GM23338 (cell line): ENCODE results near the gene NRG3. TPM values are rescaled to one million over a fixed set of nuclear protein-coding genes. Genes with fewer than 3 reads are reported as not detected.

Experiments used
- ATAC-seq: fragments of 200-7000 bp; cut with Tn5 transposase; 3 replicates; pipeline ENCODE4 v1.9.1; 2020
- DNase-seq: peaks from one replicate; pipeline ENCODE4 v3.0.0-alpha.2; 2015; ENCODE audit warnings: low spot score
- H2AFZ ChIP-seq: fragments of 200-600 bp; sonication (generic); 2 replicates; pipeline ENCODE4 v1.8.0; 2016; ENCODE audit warnings: antibody characterized with exemption, mild to moderate bottlenecking, moderate library complexity
- H3F3A ChIP-seq: fragments of 200-600 bp; sonication (generic); replicated peaks from 2 replicates; pipeline ENCODE4 v1.8.0; 2017; ENCODE audit warnings: antibody characterized with exemption, mixed run types, low read depth
- H3K27ac ChIP-seq: fragments of 200-600 bp; sonication (generic); 2 replicates; pipeline ENCODE4 v1.6.1; 2016; ENCODE audit warnings: low read depth
- H3K27me3 ChIP-seq: fragments of 200-600 bp; sonication (generic); 2 replicates; pipeline ENCODE4 v1.8.0; 2016; ENCODE audit warnings: mild to moderate bottlenecking, mixed run types, moderate library complexity; ENCODE audit not compliant: insufficient read depth
- H3K36me3 ChIP-seq: fragments of 200-600 bp; sonication (generic); 2 replicates; pipeline ENCODE4 v1.8.0; 2016; ENCODE audit warnings: mild to moderate bottlenecking; ENCODE audit not compliant: insufficient read depth
- H3K4me1 ChIP-seq: fragments of 200-600 bp; sonication (generic); 2 replicates; pipeline ENCODE4 v1.8.0; 2016; ENCODE audit warnings: mild to moderate bottlenecking, moderate library complexity; ENCODE audit not compliant: insufficient read depth
- H3K4me2 ChIP-seq: fragments of 200-600 bp; sonication (generic); 2 replicates; pipeline ENCODE4 v1.7.1; 2017; ENCODE audit warnings: mixed run types
- H3K4me3 ChIP-seq: fragments of 200-600 bp; sonication (generic); 2 replicates; pipeline ENCODE4 v1.6.1; 2016; ENCODE audit warnings: mixed run types
- H3K79me2 ChIP-seq: fragments of 200-600 bp; sonication (generic); replicated peaks from 2 replicates; pipeline ENCODE4 v1.8.0; 2017; ENCODE audit warnings: mild to moderate bottlenecking; ENCODE audit not compliant: insufficient read depth
- H3K9me2 ChIP-seq: fragments of 200-600 bp; sonication (generic); 2 replicates; pipeline ENCODE4 v1.8.0; 2017; ENCODE audit not compliant: insufficient read depth
- H4K20me1 ChIP-seq: fragments of 200-600 bp; sonication (generic); replicated peaks from 2 replicates; pipeline ENCODE4 v1.8.0; 2017; ENCODE audit warnings: mild to moderate bottlenecking; ENCODE audit not compliant: insufficient read depth
- H3K27ac Mint-ChIP-seq: 2 replicates; pipeline ENCODE4 v1.8.0; 2020; ENCODE audit warnings: inconsistent platforms, mild to moderate bottlenecking, moderate library complexity, mixed read lengths
- H3K27me3 Mint-ChIP-seq: 3 replicates; pipeline ENCODE4 v1.8.0; 2022; ENCODE audit warnings: low read depth, mild to moderate bottlenecking, moderate library complexity, mixed read lengths, inconsistent platforms; ENCODE audit not compliant: insufficient read depth, poor library complexity
- H3K36me3 Mint-ChIP-seq: 3 replicates; pipeline ENCODE4 v1.8.0; 2021; ENCODE audit warnings: low read depth, mild to moderate bottlenecking, inconsistent platforms, moderate library complexity, mixed read lengths
- H3K4me1 Mint-ChIP-seq: 3 replicates; pipeline ENCODE4 v1.8.0; 2020; ENCODE audit warnings: mild to moderate bottlenecking, inconsistent platforms, mixed read lengths
- H3K4me3 Mint-ChIP-seq: 3 replicates; pipeline ENCODE4 v1.8.0; 2021; ENCODE audit warnings: moderate library complexity, mild to moderate bottlenecking, inconsistent platforms, mixed read lengths
- H3K9me3 Mint-ChIP-seq: 3 replicates; pipeline ENCODE4 v1.8.0; 2020; ENCODE audit warnings: moderate library complexity, mild to moderate bottlenecking, inconsistent platforms, mixed read lengths
- CREB1 ChIP-seq: fragments of 250-450 bp; sonication (Bioruptor Pico); IDR thresholded peaks from 2 replicates; pipeline ENCODE4 v1.5.0; 2020; ENCODE audit warnings: low read depth, mild to moderate bottlenecking, moderate library complexity
- CTCF ChIP-seq, 2 experiments: fragments of 200-600 bp in 1 of 2; sonication (generic) in 1 of 2; conservative IDR thresholded peaks; 2 replicates each; pipeline versions ENCODE4 v1.5.1 to v1.6.1; 2016 to 2017; ENCODE audit warnings: antibody characterized with exemption in 2 of 2, low read depth in 2 of 2, mild to moderate bottlenecking in 2 of 2, moderate library complexity in 1 of 2
- ETS1 ChIP-seq: IDR thresholded peaks from 2 replicates; pipeline ENCODE4 v1.6.1; 2016; ENCODE audit warnings: antibody characterized with exemption
- EZH2 ChIP-seq: fragments of 200-600 bp; sonication (generic); IDR thresholded peaks from one replicate; pipeline ENCODE4 v1.8.0; 2017; ENCODE audit warnings: antibody characterized with exemption, mild to moderate bottlenecking, low read depth; ENCODE audit not compliant: unreplicated experiment
- EZH2phosphoT487 ChIP-seq: fragments of 200-600 bp; sonication (generic); IDR thresholded peaks from one replicate; pipeline ENCODE4 v1.8.1; 2018; ENCODE audit warnings: antibody characterized with exemption; ENCODE audit not compliant: unreplicated experiment
- JUNB ChIP-seq: IDR thresholded peaks from one replicate; pipeline ENCODE4 v1.6.1; 2016; ENCODE audit warnings: antibody characterized with exemption; ENCODE audit not compliant: unreplicated experiment
- NANOG ChIP-seq: IDR thresholded peaks from 2 replicates; pipeline ENCODE4 v1.6.1; 2016; ENCODE audit warnings: antibody characterized with exemption, borderline replicate concordance
- POLR2AphosphoS5 ChIP-seq: IDR thresholded peaks from 2 replicates; pipeline ENCODE4 v1.6.1; 2016; ENCODE audit warnings: antibody characterized with exemption, low read depth
- REST ChIP-seq: IDR thresholded peaks from one replicate; pipeline ENCODE4 v1.6.1; 2018; ENCODE audit warnings: antibody characterized with exemption; ENCODE audit not compliant: unreplicated experiment
- STAT1 ChIP-seq: IDR thresholded peaks from one replicate; pipeline ENCODE4 v1.6.1; 2016; ENCODE audit warnings: antibody characterized with exemption; ENCODE audit not compliant: unreplicated experiment
- ZNF114 ChIP-seq: fragments of 250-450 bp; sonication (Bioruptor Pico); IDR thresholded peaks from 2 replicates; pipeline ENCODE4 v1.5.0; 2020; ENCODE audit warnings: mild to moderate bottlenecking, moderate library complexity
- ZNF331 ChIP-seq: fragments of 250-450 bp; sonication (Bioruptor Pico); IDR thresholded peaks from 2 replicates; pipeline ENCODE4 v1.5.0; 2020; ENCODE audit warnings: low read depth, mild to moderate bottlenecking, moderate library complexity
- ZNF462 ChIP-seq: fragments of 250-450 bp; sonication (Bioruptor Pico); IDR thresholded peaks from 2 replicates; pipeline ENCODE4 v1.5.0; 2020; ENCODE audit warnings: mild to moderate bottlenecking, moderate library complexity
- polyA plus RNA-seq: library from polyadenylated mRNA; unstranded; fragments of >200 nt; fragmentation: Nextera tagmentation; extraction: Ambion mirVana; gene quantifications from 2 replicates; pipeline ENCODE4 v1.2.1, GENCODE V29; 2016
- total RNA-seq: library from RNA; depleted of rRNA; stranded (reverse); fragments of >200 nt; shearing (Covaris generic); gene quantifications from 2 replicates; pipeline ENCODE4 v1.2.3, GENCODE V29; 2014

The NRG3 gene
- total and polyA plus RNA-seq, 2 experiments from 2014 or later: 1.9 to 3.9 TPM

- ATAC-seq: no peak
- no peak for DNase-seq
- peaks cover 2% of the 10 kb centered on the region; the same call in 2 of the 3 replicates for H3K36me3 Mint-ChIP-seq
- Histone ChIP-seq H3K27ac (no peak overlapping the region), H3F3A (no peaks in the 10 kb centered on the region), H3K9me2 (no peaks in the 10 kb centered on the region), H3K79me2 (no peaks in the 10 kb centered on the region), H3K4me1 (no peaks in the 10 kb centered on the region), H2AFZ (no peak overlapping the region), H3K4me2 (no peak overlapping the region), H4K20me1 (no peaks in the 10 kb centered on the region), H3K4me3 (no peak overlapping the region), H3K36me3 (no peaks in the 10 kb centered on the region), H3K27me3 (no peaks in the 10 kb centered on the region)
- H3K9me3 Mint-ChIP-seq: peaks cover 6% of the 10 kb centered on the region; the same call in 2 of the 3 replicates
- TF ChIP-seq POLR2AphosphoS5: no peak
- no peak for TF ChIP-seq NANOG
- no peak for TF ChIP-seq ZNF331
- no peak for TF ChIP-seq EZH2phosphoT487
- TF ChIP-seq REST: no peak
- no peak for TF ChIP-seq ETS1
- no peak for TF ChIP-seq JUNB
- TF ChIP-seq CTCF (conservative IDR thresholded peaks at IDR 0.05; ENCODE audit: low read depth in 2 of 2): no peak
- TF ChIP-seq CREB1 (CRISPR knock-in tag): no peak
- no peak for TF ChIP-seq ZNF114
- no peak for TF ChIP-seq ZNF462
- no peak for TF ChIP-seq STAT1
- no peak for TF ChIP-seq EZH2
- H3K27ac Mint-ChIP-seq: no peak overlapping the region
- no peak overlapping the region for H3K4me3 Mint-ChIP-seq
- H3K4me1 Mint-ChIP-seq: peaks cover 4% of the 10 kb centered on the region; the same call in 2 of the 3 replicates
- peaks cover 7% of the 10 kb centered on the region for H3K27me3 Mint-ChIP-seq
Observed at GRCh38 chr10:82680608-82681007, 805.6 kb downstream of the NRG3 start.
